ENCODE measurements around the gene DNAJC1. TPM values are rescaled to one million over a fixed set of nuclear protein-coding genes. Genes with fewer than 3 reads are reported as not detected.

DNAJC1 gene
- total and polyA plus RNA-seq, 2 of the 8 experiments (the other 6 are each of a cell fraction or from before 2014, with no cell fraction given): 6.8 to 14.8 TPM

GRCh38 chr10:21889477-21890275 lies 113.9 kb downstream of the DNAJC1 start:
- H2BK5ac ChIP-seq (ENCODE audit: low read depth, low read length): no peak overlapping the region
- no peaks in the 10 kb centered on the region for H3K27me3 ChIP-seq (replicated peaks in 1 of 4; ENCODE audit: control insufficient read depth in 3 of 4, extremely low read depth in 1 of 4, insufficient read depth in 3 of 4, low read length in 3 of 4)
- H3K4me2 ChIP-seq (ENCODE audit: insufficient read depth in 1 of 2, low read depth in 2 of 2, low read length in 2 of 2): no peak overlapping the region
- no peak overlapping the region for H4K5ac ChIP-seq (ENCODE audit: insufficient read length, low read depth, low read length)
- no peaks in the 10 kb centered on the region for H3K4me1 ChIP-seq (replicated peaks in 1 of 4; ENCODE audit: control insufficient read depth in 3 of 4, insufficient read depth in 4 of 4, low read length in 3 of 4)
- no peak for FAIRE-seq
- ChIA-PET CTCF (ENCODE audit: partially characterized antibody) (interaction anchor here (1.2 kb wide), 1 partner anchor 9 kb away, joined by 3 read pairs; no protein-coding TSS in a partner anchor), POLR2A (ENCODE audit: partially characterized antibody) (no interaction called here)
- no peak overlapping the region for H2AFZ ChIP-seq (ENCODE audit: low read length)
- H3K9me3 ChIP-seq (ENCODE audit: insufficient read depth in 2 of 2, low read depth in 1 of 2, low read length in 1 of 2): no peaks in the 10 kb centered on the region
- no peak overlapping the region for H2BK20ac ChIP-seq (ENCODE audit: low read length)
- H2BK120ac ChIP-seq (replicated peaks; ENCODE audit: low read depth, low read length): no peak overlapping the region
- H3K4me3 ChIP-seq (ENCODE audit: extremely low read depth in 1 of 4, insufficient read depth in 2 of 4, low read depth in 3 of 4, low read length in 4 of 4): no peak overlapping the region
- H2BK15ac ChIP-seq (ENCODE audit: low read length): no peak overlapping the region
- no peaks in the 10 kb centered on the region for H3K79me1 ChIP-seq (ENCODE audit: low read depth, low read length)
- no peak for DNase-seq (ENCODE audit: low read depth in 1 of 2, low spot score in 2 of 2)
- H2BK12ac ChIP-seq (ENCODE audit: low read depth, low read length): no peak overlapping the region
- no peaks in the 10 kb centered on the region for H3K79me2 ChIP-seq (ENCODE audit: control insufficient read depth in 1 of 2, insufficient read depth in 2 of 2, low read length in 2 of 2)
- no peaks in the 10 kb centered on the region; the same call in 1 of the 2 replicates for H3K23me2 ChIP-seq (ENCODE audit: low read depth, low read length)
- H3K18ac ChIP-seq (ENCODE audit: extremely low read depth, low read length): no peak overlapping the region
- 91% methylated on average over 2 of the region's 2 CpGs; no CpG with 5 or more reads in 1 of the 2 experiments for WGBS, 2 experiments (ENCODE audit: extremely low coverage in 1 of 2, insufficient coverage in 1 of 2, insufficient read length in 1 of 2, insufficient replicate concordance in 2 of 2, low coverage in 1 of 2, low lambda C conversion rate in 2 of 2, missing lambda C conversion rate in 1 of 2)
- H4K20me1 ChIP-seq (replicated peaks in 1 of 2; ENCODE audit: control insufficient read depth in 1 of 2, insufficient read depth in 2 of 2, low read length in 2 of 2): no peaks in the 10 kb centered on the region
- no peak overlapping the region for H3K14ac ChIP-seq (ENCODE audit: insufficient read length)
- no peak overlapping the region for H3K4ac ChIP-seq (replicated peaks; ENCODE audit: insufficient read length, low read depth, low read length)
- no peak overlapping the region for H3K27ac ChIP-seq (ENCODE audit: low read depth, low read length)
- H3K36me3 ChIP-seq (ENCODE audit: control insufficient read depth in 2 of 4, insufficient read depth in 4 of 4, low read length in 3 of 4): no peaks in the 10 kb centered on the region
- H3K23ac ChIP-seq (ENCODE audit: insufficient read length): no peak overlapping the region
- no peak overlapping the region for H3K56ac ChIP-seq (replicated peaks; ENCODE audit: insufficient read length, low read depth, low read length)
- H3K9ac ChIP-seq (replicated peaks in 1 of 4; ENCODE audit: extremely low read depth in 1 of 4, low read depth in 3 of 4, low read length in 3 of 4): no peak overlapping the region
- no peak overlapping the region for H2AK5ac ChIP-seq (ENCODE audit: low read depth, low read length)
- H4K8ac ChIP-seq (ENCODE audit: extremely low read depth, insufficient read depth, low read length): no peak overlapping the region
- H4K91ac ChIP-seq (replicated peaks; ENCODE audit: insufficient read length, low read length): no peak overlapping the region
- TF ChIP-seq RNF2 (IDR thresholded peaks at IDR 0.05; ENCODE audit: borderline replicate concordance, low read depth, low read length, missing control alignments, poor library complexity, severe bottlenecking) (no peak), CTCF (IDR thresholded peaks at IDR 0.05; ENCODE audit: control extremely low read depth in 1 of 3, insufficient read depth in 1 of 3, low read depth in 1 of 3, low read length in 3 of 3) (no peak), CTBP2 (IDR thresholded peaks at IDR 0.05; ENCODE audit: borderline replicate concordance, insufficient read depth, insufficient read length, low read length) (no peak), CHD2 (IDR thresholded peaks at IDR 0.05; ENCODE audit: low read length) (no peak), NRF1 (IDR thresholded peaks at IDR 0.05; ENCODE audit: low read depth, low read length) (no peak), USF2 (IDR thresholded peaks at IDR 0.05; ENCODE audit: low read length) (no peak), HDAC6 (IDR thresholded peaks at IDR 0.05; ENCODE audit: low read depth, low read length) (no peak), TBP (IDR thresholded peaks at IDR 0.05; ENCODE audit: low read depth, low read length) (no peak)
